ENCODE results near the gene LMO1. TPM values are rescaled to one million over a fixed set of nuclear protein-coding genes. Genes with fewer than 3 reads are reported as not detected.

LMO1 gene
- total and polyA plus RNA-seq, 9 of the 15 experiments (the other 6 are each of a cell fraction or from before 2014, with no cell fraction given): not detected

GRCh38 chr11:8283100-8283464, 19.4 kb upstream of the LMO1 start:
- no peaks in the 10 kb centered on the region for H3K9me3 ChIP-seq (replicated peaks; ENCODE audit: control insufficient read depth, insufficient read depth, low read depth, low read length)
- ChIA-PET POLR2A (no interaction called here), CTCF (ENCODE audit: low intra/inter-chr PET ratio) (no interaction called here)
- no peaks in the 10 kb centered on the region for H3K9me1 ChIP-seq (ENCODE audit: control insufficient read depth, insufficient read depth, low read length)
- no peak for FAIRE-seq
- H3K79me2 ChIP-seq (ENCODE audit: control insufficient read depth, insufficient read depth, low read length): no peaks in the 10 kb centered on the region
- peaks cover 15 to 31% of the 10 kb centered on the region in 2 experiments for H3K27me3 ChIP-seq (ENCODE audit: control insufficient read depth in 2 of 2, insufficient read depth in 2 of 2, low read length in 2 of 2)
- no peak overlapping the region for H3K27ac ChIP-seq (ENCODE audit: extremely low read depth, low read depth, low read length)
- WGBS (ENCODE audit: insufficient coverage, low coverage, missing lambda C conversion rate): 8% methylated on average over 8 of the region's 8 CpGs
- H3K4me3 ChIP-seq: no peak overlapping the region
- no peak overlapping the region for H3K4me2 ChIP-seq (ENCODE audit: insufficient read depth, low read length)
- intact Hi-C loops (cut with micrococcal nuclease): no loop called here
- no peak overlapping the region for H2AFZ ChIP-seq (ENCODE audit: low read depth, low read length)
- BruUV-seq (replicated peaks): no TSS peak
- in situ Hi-C loops (cut with MboI): no loop called here
- H3K36me3 ChIP-seq (ENCODE audit: control insufficient read depth, insufficient read depth, low read length): no peaks in the 10 kb centered on the region
- TF ChIP-seq RBM14 (IDR thresholded peaks at IDR 0.05; ENCODE audit: borderline replicate concordance, insufficient read depth, low read depth, low read length) (no peak), NR0B1 (IDR thresholded peaks at IDR 0.05; ENCODE audit: partially characterized antibody) (no peak), RHOXF2B (CRISPR knock-in tag; conservative IDR thresholded peaks at IDR 0.05) (no peak), ZNF717 (CRISPR knock-in tag; IDR thresholded peaks at IDR 0.05) (no peak), HCFC1 (IDR thresholded peaks at IDR 0.05; ENCODE audit: low read depth, low read length) (no peak), IRF9 (tag; IDR thresholded peaks at IDR 0.05) (no peak), CREBBP (IDR thresholded peaks at IDR 0.05; ENCODE audit: low read depth, low read length) (no peak), NR2C2 (CRISPR knock-in tag; IDR thresholded peaks at IDR 0.05) (no peak), NR2C2 (tag; IDR thresholded peaks at IDR 0.05) (no peak), TCF7 (IDR thresholded peaks at IDR 0.05; ENCODE audit: borderline replicate concordance) (no peak), ZNF133 (CRISPR knock-in tag; IDR thresholded peaks at IDR 0.05) (no peak)
- TF ChIP-seq, protein P1, sequence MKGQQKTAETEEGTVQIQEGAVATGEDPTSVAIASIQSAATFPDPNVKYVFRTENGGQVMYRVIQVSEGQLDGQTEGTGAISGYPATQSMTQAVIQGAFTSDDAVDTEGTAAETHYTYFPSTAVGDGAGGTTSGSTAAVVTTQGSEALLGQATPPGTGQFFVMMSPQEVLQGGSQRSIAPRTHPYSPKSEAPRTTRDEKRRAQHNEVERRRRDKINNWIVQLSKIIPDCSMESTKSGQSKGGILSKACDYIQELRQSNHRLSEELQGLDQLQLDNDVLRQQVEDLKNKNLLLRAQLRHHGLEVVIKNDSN (CRISPR knock-in tag; IDR thresholded peaks at IDR 0.05): no peak
- TF ChIP-seq, protein P2, sequence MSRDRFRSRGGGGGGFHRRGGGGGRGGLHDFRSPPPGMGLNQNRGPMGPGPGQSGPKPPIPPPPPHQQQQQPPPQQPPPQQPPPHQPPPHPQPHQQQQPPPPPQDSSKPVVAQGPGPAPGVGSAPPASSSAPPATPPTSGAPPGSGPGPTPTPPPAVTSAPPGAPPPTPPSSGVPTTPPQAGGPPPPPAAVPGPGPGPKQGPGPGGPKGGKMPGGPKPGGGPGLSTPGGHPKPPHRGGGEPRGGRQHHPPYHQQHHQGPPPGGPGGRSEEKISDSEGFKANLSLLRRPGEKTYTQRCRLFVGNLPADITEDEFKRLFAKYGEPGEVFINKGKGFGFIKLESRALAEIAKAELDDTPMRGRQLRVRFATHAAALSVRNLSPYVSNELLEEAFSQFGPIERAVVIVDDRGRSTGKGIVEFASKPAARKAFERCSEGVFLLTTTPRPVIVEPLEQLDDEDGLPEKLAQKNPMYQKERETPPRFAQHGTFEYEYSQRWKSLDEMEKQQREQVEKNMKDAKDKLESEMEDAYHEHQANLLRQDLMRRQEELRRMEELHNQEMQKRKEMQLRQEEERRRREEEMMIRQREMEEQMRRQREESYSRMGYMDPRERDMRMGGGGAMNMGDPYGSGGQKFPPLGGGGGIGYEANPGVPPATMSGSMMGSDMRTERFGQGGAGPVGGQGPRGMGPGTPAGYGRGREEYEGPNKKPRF (IDR thresholded peaks at IDR 0.05; ENCODE audit: low read depth, low read length): no peak
- TF ChIP-seq, protein P3, sequence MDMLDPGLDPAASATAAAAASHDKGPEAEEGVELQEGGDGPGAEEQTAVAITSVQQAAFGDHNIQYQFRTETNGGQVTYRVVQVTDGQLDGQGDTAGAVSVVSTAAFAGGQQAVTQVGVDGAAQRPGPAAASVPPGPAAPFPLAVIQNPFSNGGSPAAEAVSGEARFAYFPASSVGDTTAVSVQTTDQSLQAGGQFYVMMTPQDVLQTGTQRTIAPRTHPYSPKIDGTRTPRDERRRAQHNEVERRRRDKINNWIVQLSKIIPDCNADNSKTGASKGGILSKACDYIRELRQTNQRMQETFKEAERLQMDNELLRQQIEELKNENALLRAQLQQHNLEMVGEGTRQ (CRISPR knock-in tag; IDR thresholded peaks at IDR 0.05): no peak
- H3K4me1 ChIP-seq (replicated peaks in 1 of 2; ENCODE audit: control insufficient read depth in 2 of 2, insufficient read depth in 2 of 2, low read length in 2 of 2): no peaks in the 10 kb centered on the region; a peak in 1 of 5 replicates
- H3K9ac ChIP-seq (ENCODE audit: insufficient read depth in 1 of 2, low read depth in 2 of 2, low read length in 2 of 2): no peak overlapping the region
- ATAC-seq: no peak
- DNase-seq (ENCODE audit: extremely low read depth in 1 of 4, low spot score in 3 of 4): no peak
- peaks cover 3% of the 10 kb centered on the region; the same call in 1 of the 2 replicates for H4K20me1 ChIP-seq (replicated peaks; ENCODE audit: control insufficient read depth, insufficient read depth, low read length)
